HG03139 (cell line): Measurements from ENCODE around the gene VSIG10L2.
"Not testable (repeated sequence)": the region's sequence is repeated elsewhere in the genome, so short reads cannot be mapped to it uniquely, and the experiment has no call there.

Experiments used
- ATAC-seq: cut with Tn5 transposase; IDR thresholded peaks from one replicate; pipeline ENCODE4 v1.9.1; 2021; ENCODE audit not compliant: unreplicated experiment

VSIG10L2 gene

GRCh38 chr11:125959511-125959910 is 13.7 kb downstream of the VSIG10L2 start:
- ATAC-seq: no peak

DNA sequence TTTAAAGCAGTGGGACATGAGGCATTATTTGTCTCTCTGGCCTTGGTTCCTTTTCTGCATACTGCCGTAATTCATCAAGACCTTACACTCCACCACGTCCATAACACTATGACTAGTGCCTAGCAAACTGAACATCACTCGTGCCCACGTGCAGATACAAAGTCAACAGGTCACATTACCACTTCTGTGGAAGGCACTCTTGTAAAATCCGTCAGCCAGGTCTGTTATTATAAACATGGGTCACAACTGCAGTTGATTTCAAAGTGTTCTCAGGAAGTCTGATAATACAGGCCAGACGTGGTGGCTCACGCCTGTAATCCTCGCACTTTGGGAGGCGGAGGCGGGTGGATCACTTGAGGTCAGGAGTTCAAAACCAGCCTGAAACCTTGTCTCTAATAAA is 14.1 kb downstream of the VSIG10L2 start:
- ATAC-seq: no peak

DNA sequence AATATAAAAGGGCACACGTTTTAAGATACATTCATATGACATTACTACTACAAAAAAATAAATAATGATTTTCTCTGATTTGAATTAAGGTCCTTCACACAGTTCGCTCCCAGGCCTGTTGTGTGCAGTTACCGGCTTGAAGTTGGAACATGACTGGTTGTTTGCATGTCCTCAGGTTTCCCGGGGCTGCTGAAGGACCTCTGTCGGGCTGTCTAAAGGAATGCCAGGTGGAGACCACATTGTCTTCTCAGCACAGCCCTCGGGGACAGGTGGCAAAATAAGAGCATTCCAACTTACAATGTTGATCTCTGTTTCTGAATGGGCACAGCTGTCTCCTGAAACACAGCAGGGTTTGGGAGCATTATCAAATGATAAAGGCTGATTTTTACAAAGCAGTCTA is 14.9 kb downstream of the VSIG10L2 start:
- ATAC-seq: no peak

- no peak for ATAC-seq
Measured at GRCh38 chr11:125967515-125967914, 21.7 kb downstream of the VSIG10L2 start.

- no peak for ATAC-seq
Measured at GRCh38 chr11:125968354-125968753, 22.5 kb downstream of the VSIG10L2 start.

- no peak for ATAC-seq
Measured at GRCh38 chr11:125971618-125972017, 25.8 kb downstream of the VSIG10L2 start.

GRCh38 chr11:125974284-125974683 is 28.4 kb downstream of the VSIG10L2 start:
- ATAC-seq: no peak

- ATAC-seq: no peak
Measured at GRCh38 chr11:125975634-125976033, 29.8 kb downstream of the VSIG10L2 start.

DNA sequence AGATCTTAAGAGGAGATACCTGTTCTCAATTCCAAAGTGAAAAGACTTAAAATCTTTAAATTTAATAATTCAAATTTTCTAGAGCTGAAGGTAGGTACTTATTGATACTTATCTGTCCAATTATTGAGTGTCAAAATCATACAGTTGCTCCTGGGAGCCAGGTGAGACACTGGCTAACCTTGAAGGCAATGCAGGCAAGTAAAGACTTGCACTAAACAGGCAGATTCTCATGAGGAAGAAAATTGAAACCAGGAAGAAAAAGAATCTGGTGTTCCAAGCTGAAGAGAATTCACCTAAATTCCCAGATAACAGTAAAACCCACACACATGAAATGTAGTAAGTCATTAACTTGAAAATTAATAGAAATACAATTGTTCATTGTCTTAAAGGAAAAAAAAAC is 30.3 kb downstream of the VSIG10L2 start:
- no peak for ATAC-seq

- ATAC-seq: no peak
Measured at GRCh38 chr11:125977333-125977732, 31.5 kb downstream of the VSIG10L2 start.

DNA sequence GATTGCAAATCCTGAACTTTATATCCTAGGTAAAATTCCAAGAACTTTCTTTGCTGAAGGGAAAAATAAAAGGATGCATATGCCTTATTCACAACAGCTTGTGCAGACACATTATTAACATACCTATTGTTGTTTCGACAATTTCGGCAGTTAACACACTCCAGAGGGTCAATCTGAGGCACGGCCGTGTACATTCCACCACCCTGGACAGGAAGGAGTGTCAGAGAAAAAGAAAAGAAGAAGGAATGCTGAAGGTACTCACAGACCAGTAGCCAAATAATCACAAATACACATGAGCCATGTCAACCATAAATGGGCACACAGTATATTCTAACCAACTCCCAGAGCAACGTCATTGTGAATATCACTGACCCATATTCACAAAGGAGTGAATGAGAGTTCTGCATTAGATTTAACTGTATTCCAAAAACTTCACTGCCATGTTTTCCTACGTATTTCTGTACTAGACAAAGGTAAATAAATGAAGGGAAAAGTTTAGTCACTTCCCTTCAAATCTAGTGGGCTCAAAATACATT is 32.4 kb downstream of the VSIG10L2 start:
- ATAC-seq: no peak

GRCh38 chr11:125978778-125979407 is 33.0 kb downstream of the VSIG10L2 start:
- no peak for ATAC-seq

- ATAC-seq: no peak
Measured at GRCh38 chr11:125979511-125979910, 33.7 kb downstream of the VSIG10L2 start.

DNA sequence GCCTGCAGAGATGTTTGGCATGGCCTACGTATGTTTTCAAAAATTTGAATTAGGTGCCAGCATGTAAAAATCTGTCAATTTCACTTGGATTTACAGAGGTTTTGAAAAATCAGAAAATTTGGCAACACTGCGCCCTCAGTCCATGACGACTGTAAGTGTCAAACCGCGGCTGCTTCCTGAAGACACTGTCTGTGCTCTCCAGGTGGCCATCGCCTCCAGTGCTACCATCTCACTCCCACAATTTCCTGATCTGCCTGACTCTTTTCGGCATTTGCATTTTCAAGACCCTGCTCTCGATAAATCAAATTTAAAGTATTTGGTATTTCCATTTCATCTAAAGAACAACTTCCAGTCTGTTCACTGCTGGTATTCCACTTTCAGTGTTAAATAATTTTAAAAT is 34.6 kb downstream of the VSIG10L2 start:
- no peak for ATAC-seq

DNA sequence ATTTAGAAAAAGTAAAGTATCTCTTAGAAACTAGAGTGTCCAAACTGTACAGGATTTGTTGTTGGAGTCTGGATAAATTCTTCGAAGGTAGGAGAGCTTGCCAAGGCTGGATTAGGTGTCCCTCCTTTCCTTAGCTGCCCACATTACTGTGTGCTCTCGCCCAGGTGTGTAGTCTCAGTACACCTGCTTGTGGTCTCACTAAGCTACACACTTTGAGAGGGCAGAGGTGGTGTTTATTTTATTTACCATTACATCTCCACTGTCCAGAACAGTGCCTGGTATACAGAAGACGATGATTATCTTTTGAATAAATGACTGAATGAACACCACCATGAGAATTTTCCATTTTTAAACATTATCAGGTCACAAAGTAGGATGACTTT is 36.5 kb downstream of the VSIG10L2 start:
- no peak for ATAC-seq

GRCh38 chr11:125985956-125986355 is 40.1 kb downstream of the VSIG10L2 start:
- not testable (repeated sequence) for ATAC-seq

DNA sequence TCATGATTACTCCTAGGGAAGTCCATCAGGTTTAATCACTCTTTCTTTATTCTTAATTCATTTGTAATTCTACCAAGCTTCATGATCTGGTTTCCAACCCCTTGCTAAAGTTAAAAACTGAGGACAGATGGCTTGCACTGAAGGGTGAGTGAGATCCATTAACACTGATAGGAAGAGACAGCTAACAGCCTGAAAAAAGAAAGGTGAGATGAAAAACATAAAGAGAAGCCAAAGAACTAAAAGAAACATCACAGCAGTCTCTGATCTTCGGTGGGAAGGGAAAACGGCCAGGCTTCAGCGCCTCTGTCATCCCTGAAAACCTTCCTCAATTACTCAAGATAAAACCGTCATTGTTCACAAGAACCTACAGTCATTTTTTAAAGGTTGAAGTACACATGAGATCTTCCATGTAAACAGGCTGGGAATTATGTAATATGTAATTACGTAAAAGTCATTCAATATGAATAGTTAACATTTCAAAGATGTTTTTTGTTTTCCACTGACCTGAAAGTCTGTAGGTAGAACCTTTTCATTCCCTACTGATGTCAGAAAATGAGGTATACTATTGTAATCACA is 41.3 kb downstream of the VSIG10L2 start:
- ATAC-seq: no peak

DNA sequence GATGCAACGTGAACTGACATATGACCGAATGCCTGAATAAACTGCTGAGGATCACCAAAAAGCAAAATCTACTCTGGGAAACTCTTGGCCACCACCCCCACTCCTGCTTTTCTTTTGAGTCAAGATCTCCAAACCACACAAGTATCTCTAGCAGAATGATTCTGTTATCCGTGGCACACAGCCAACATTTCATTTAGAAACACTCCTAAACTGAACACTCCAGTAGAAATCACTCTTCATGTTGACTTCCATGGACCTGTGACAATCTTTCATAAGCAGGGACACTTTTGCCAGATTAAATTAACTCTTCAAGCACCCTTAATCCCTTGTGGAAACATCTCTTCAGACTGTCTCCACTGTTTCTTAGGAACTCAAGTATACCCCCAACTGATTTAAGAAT is 44.4 kb downstream of the VSIG10L2 start:
- ATAC-seq: no peak

DNA sequence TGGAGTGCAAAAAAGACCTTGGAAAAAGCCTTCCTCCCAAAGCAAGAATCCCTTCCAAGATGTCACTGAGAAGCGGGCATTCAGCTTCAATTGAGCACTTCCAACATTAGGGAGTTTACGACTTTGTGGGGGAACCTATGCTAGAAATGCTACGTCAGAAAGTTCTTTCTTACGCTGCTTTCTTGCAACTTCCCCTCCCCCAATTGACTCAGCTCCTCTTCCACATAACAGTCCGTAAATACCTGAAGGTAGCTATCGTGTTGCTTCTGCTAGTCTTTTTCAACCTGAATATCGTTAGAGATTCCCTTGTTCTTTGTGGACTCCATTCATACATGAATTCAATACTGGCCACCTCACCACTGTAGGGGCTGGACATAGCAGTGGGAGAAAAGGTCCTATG is 47.0 kb downstream of the VSIG10L2 start:
- no peak for ATAC-seq

DNA sequence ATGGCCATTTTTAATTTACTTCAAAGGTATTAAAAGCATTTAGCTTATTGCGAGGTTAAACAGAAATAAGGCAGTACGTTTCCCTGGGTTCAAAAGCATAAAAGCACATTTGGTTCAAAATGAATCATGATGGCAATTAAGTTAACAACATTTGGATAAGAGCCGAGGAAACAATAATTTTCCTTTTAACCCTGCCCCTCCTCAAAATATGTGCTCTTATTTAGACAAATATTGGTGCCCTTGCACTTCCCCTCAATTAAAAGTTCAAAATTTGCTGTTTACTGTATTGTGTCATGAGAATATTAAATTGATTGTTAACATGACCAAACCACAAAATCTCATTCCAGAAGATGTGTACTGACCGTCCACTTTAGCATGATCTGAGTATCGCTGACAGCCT is 48.7 kb downstream of the VSIG10L2 start:
- no peak for ATAC-seq

DNA sequence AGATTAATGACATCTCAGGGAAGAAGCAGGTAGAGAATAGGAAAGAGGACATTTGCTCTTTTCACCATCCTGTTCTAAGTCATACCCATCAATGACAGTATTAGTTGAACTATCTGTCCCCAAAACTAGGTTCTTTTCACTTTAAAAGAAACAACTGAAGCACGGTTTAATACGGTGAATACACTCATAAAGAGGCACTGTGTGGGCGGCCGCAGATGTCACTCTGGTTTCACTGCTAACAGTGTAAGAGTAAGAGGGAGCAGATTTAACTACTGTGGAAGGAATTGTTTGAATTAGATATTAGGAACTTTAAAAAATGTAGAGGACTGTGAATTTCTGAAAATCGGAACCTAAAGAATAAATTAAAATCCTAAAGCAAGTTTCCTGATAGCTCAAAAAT is 49.5 kb downstream of the VSIG10L2 start:
- ATAC-seq: no peak

GRCh38 chr11:125998267-125998666 is 52.4 kb downstream of the VSIG10L2 start:
- ATAC-seq: no peak
